ENCODE data around the gene ZNF813.
A peak's percentile ranks its signal among the peaks of the same experiment; 100 is the strongest.
"Not testable (repeated sequence)": the region's sequence is repeated elsewhere in the genome, so short reads cannot be mapped to it uniquely, and the experiment has no call there.

The ZNF813 gene

DNA sequence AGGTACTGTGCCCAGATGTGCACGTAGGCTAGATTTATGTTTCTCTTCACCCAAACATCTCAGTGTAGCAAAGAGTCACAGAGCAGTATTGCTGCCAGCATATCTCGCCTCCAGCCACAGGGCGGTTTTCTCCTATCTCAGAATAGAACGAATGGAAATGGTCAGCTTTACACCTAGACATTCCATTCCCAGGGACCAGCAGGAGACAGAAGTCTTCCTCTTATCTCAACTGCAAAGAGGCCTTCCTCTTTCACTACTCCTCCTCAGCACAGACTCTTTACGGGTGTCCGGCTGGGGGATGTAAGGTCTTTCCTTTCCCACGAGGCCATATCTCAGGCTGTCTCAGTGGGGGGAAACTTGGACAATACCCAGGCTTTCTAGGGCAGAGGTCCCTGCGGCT lies 1.1 kb downstream of the ZNF813 start:
- peak overlapping the region; percentile 85 for H3K27ac ChIP-seq (ENCODE audit: low read depth, low read length)
- H2BK12ac ChIP-seq (ENCODE audit: low read length); H3K9ac ChIP-seq (ENCODE audit: low read length); H3K36me3 ChIP-seq (ENCODE audit: control insufficient read depth in 1 of 2, insufficient read depth in 2 of 2, low read length in 2 of 2); H2BK5ac ChIP-seq (ENCODE audit: low read depth, low read length, poor library complexity); H2BK120ac ChIP-seq (ENCODE audit: insufficient read depth, low read length, poor library complexity); H2AK5ac ChIP-seq (ENCODE audit: low read length); H3K4me3 ChIP-seq (ENCODE audit: low read depth, low read length); H3K27me3 ChIP-seq (ENCODE audit: insufficient read depth, low read length); H3K14ac ChIP-seq (ENCODE audit: low read length); H3K4ac ChIP-seq (ENCODE audit: low read depth, low read length); H4K8ac ChIP-seq (ENCODE audit: low read depth, low read length); H3K79me1 ChIP-seq (ENCODE audit: low read length); H3K4me1 ChIP-seq (ENCODE audit: control insufficient read depth in 1 of 2, insufficient read depth in 2 of 2, low read length in 2 of 2); H3K9me3 ChIP-seq (ENCODE audit: insufficient read depth, low read depth, low read length); H3K23ac ChIP-seq (ENCODE audit: low read length); H4K12ac ChIP-seq (ENCODE audit: low read depth, low read length); H3K18ac ChIP-seq (ENCODE audit: low read length); H2AFZ ChIP-seq (ENCODE audit: insufficient read depth, low read length, poor library complexity); H3K79me2 ChIP-seq (ENCODE audit: control insufficient read depth, insufficient read depth, low read length, poor library complexity): not testable (repeated sequence)
- peak; percentile 6 to 16 for DNase-seq
- no CpG with 5 or more reads among the region's 8 CpGs for WGBS (ENCODE audit: extremely low coverage, insufficient coverage, insufficient read length)
- peak overlapping the region; percentile 69 for H3K4me2 ChIP-seq (ENCODE audit: low read length)
- H4K91ac ChIP-seq (ENCODE audit: low read depth, low read length), result peak overlapping the region; percentile 32

DNA sequence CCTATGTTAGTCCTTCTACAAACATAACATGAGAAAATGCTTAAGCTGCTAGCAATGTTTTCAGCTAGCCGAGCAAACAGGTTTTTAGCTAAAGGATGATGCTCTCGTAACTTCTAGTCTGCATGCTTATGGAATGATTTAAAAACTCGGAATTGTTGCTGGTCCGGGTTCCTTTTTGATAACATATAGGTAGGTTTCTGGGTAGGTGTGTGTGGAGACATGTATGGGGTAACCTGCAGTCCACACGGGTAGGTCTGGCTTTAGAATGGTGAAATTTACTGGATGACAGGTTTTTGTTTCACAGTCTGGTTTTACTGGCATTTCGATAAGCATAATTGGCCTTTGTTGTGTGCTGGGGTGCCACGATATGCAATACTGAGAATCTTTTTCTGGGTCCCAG lies 4.4 kb downstream of the ZNF813 start:
- H4K91ac ChIP-seq (ENCODE audit: low read depth, low read length), result no peak overlapping the region
- no peak overlapping the region for H2AFZ ChIP-seq (ENCODE audit: insufficient read depth, low read length, poor library complexity)
- H3K4me3 ChIP-seq (ENCODE audit: low read depth, low read length), result no peak overlapping the region
- no peaks in the 10 kb centered on the region for H3K27me3 ChIP-seq (ENCODE audit: insufficient read depth, low read length)
- H3K18ac ChIP-seq (ENCODE audit: low read length), result no peak overlapping the region
- H3K79me2 ChIP-seq (ENCODE audit: control insufficient read depth, insufficient read depth, low read length, poor library complexity), result peaks cover 7% of the 10 kb centered on the region
- H3K4ac ChIP-seq (ENCODE audit: low read depth, low read length), result no peak overlapping the region
- H3K4me2 ChIP-seq (ENCODE audit: low read length), result no peak overlapping the region
- H3K14ac ChIP-seq (ENCODE audit: low read length), result no peak overlapping the region
- no peak overlapping the region for H3K9ac ChIP-seq (ENCODE audit: low read length)
- no peak overlapping the region for H2BK12ac ChIP-seq (ENCODE audit: low read length)
- no CpG with 5 or more reads among the region's 7 CpGs for WGBS (ENCODE audit: extremely low coverage, insufficient coverage, insufficient read length)
- H3K27ac ChIP-seq (ENCODE audit: low read depth, low read length), result no peak overlapping the region
- no peak overlapping the region for H3K23ac ChIP-seq (ENCODE audit: low read length)
- H2BK120ac ChIP-seq (ENCODE audit: insufficient read depth, low read length, poor library complexity), result no peak overlapping the region
- DNase-seq, result peak; percentile 59 to 70
- H3K4me1 ChIP-seq (ENCODE audit: control insufficient read depth in 1 of 2, insufficient read depth in 2 of 2, low read length in 2 of 2), result peaks cover 2 to 7% of the 10 kb centered on the region in 2 experiments
- no peak overlapping the region for H2BK5ac ChIP-seq (ENCODE audit: low read depth, low read length, poor library complexity)
- no peaks in the 10 kb centered on the region for H3K9me3 ChIP-seq (ENCODE audit: insufficient read depth, low read depth, low read length)
- H4K12ac ChIP-seq (ENCODE audit: low read depth, low read length), result no peak overlapping the region
- H4K8ac ChIP-seq (ENCODE audit: low read depth, low read length), result no peak overlapping the region
- peaks cover 5 to 12% of the 10 kb centered on the region in 2 experiments for H3K36me3 ChIP-seq (ENCODE audit: control insufficient read depth in 1 of 2, insufficient read depth in 2 of 2, low read length in 2 of 2)
- peaks cover 4% of the 10 kb centered on the region for H3K79me1 ChIP-seq (ENCODE audit: low read length)
- H2AK5ac ChIP-seq (ENCODE audit: low read length), result no peak overlapping the region

- not testable (repeated sequence) for H4K8ac ChIP-seq (ENCODE audit: low read depth, low read length); H3K14ac ChIP-seq (ENCODE audit: low read length); H4K12ac ChIP-seq (ENCODE audit: low read depth, low read length); H2BK5ac ChIP-seq (ENCODE audit: low read depth, low read length, poor library complexity); DNase-seq; H2AFZ ChIP-seq (ENCODE audit: insufficient read depth, low read length, poor library complexity); H3K18ac ChIP-seq (ENCODE audit: low read length); H2BK120ac ChIP-seq (ENCODE audit: insufficient read depth, low read length, poor library complexity); H2BK12ac ChIP-seq (ENCODE audit: low read length); H3K4me1 ChIP-seq (ENCODE audit: control insufficient read depth in 1 of 2, insufficient read depth in 2 of 2, low read length in 2 of 2); H3K4me3 ChIP-seq (ENCODE audit: low read depth, low read length); H2AK5ac ChIP-seq (ENCODE audit: low read length); H3K9ac ChIP-seq (ENCODE audit: low read length); H4K91ac ChIP-seq (ENCODE audit: low read depth, low read length); H3K79me1 ChIP-seq (ENCODE audit: low read length); H3K4me2 ChIP-seq (ENCODE audit: low read length); H3K9me3 ChIP-seq (ENCODE audit: insufficient read depth, low read depth, low read length); H3K79me2 ChIP-seq (ENCODE audit: control insufficient read depth, insufficient read depth, low read length, poor library complexity); H3K4ac ChIP-seq (ENCODE audit: low read depth, low read length); H3K27me3 ChIP-seq (ENCODE audit: insufficient read depth, low read length); H3K23ac ChIP-seq (ENCODE audit: low read length); H3K27ac ChIP-seq (ENCODE audit: low read depth, low read length)
- no CpG with 5 or more reads among the region's 1 CpG for WGBS (ENCODE audit: extremely low coverage, insufficient coverage, insufficient read length)
- H3K36me3 ChIP-seq (ENCODE audit: control insufficient read depth in 1 of 2, insufficient read depth in 2 of 2, low read length in 2 of 2), result peaks cover 22 to 28% of the 10 kb centered on the region in 2 experiments
Observed at GRCh38 chr19:53474832-53475231, 7.3 kb downstream of the ZNF813 start.

- peaks cover 11% of the 10 kb centered on the region for H3K9me3 ChIP-seq (ENCODE audit: insufficient read depth, low read depth, low read length)
- H3K27me3 ChIP-seq (ENCODE audit: insufficient read depth, low read length); H2BK120ac ChIP-seq (ENCODE audit: insufficient read depth, low read length, poor library complexity); H3K27ac ChIP-seq (ENCODE audit: low read depth, low read length); H4K91ac ChIP-seq (ENCODE audit: low read depth, low read length); H2BK5ac ChIP-seq (ENCODE audit: low read depth, low read length, poor library complexity); H2AFZ ChIP-seq (ENCODE audit: insufficient read depth, low read length, poor library complexity); H4K12ac ChIP-seq (ENCODE audit: low read depth, low read length); H2AK5ac ChIP-seq (ENCODE audit: low read length); H3K4me3 ChIP-seq (ENCODE audit: low read depth, low read length); H3K14ac ChIP-seq (ENCODE audit: low read length); H3K79me1 ChIP-seq (ENCODE audit: low read length); H3K18ac ChIP-seq (ENCODE audit: low read length); H3K4ac ChIP-seq (ENCODE audit: low read depth, low read length); H4K8ac ChIP-seq (ENCODE audit: low read depth, low read length); H3K4me1 ChIP-seq (ENCODE audit: control insufficient read depth in 1 of 2, insufficient read depth in 2 of 2, low read length in 2 of 2); H3K23ac ChIP-seq (ENCODE audit: low read length); H3K4me2 ChIP-seq (ENCODE audit: low read length); H2BK12ac ChIP-seq (ENCODE audit: low read length); H3K79me2 ChIP-seq (ENCODE audit: control insufficient read depth, insufficient read depth, low read length, poor library complexity); H3K9ac ChIP-seq (ENCODE audit: low read length): not testable (repeated sequence)
- no CpG with 5 or more reads among the region's 6 CpGs for WGBS (ENCODE audit: extremely low coverage, insufficient coverage, insufficient read length)
- peaks cover 25 to 31% of the 10 kb centered on the region in 2 experiments for H3K36me3 ChIP-seq (ENCODE audit: control insufficient read depth in 1 of 2, insufficient read depth in 2 of 2, low read length in 2 of 2)
- peak; percentile 67 to 81 for DNase-seq
Observed at GRCh38 chr19:53475470-53475869, 7.9 kb downstream of the ZNF813 start.
